Activated effector memory CD4-positive, alpha-beta T cell treated with Interleukin-2 at 50 U/mL for 16 hours (primary cell): ENCODE data around the gene CYB561D2.
A peak's percentile ranks its signal among the peaks of the same experiment; 100 is the strongest.

Experiments
- DNase-seq: peaks from one replicate; pipeline ENCODE4 v3.0.0-alpha.2; 2020

The CYB561D2 gene

DNA sequence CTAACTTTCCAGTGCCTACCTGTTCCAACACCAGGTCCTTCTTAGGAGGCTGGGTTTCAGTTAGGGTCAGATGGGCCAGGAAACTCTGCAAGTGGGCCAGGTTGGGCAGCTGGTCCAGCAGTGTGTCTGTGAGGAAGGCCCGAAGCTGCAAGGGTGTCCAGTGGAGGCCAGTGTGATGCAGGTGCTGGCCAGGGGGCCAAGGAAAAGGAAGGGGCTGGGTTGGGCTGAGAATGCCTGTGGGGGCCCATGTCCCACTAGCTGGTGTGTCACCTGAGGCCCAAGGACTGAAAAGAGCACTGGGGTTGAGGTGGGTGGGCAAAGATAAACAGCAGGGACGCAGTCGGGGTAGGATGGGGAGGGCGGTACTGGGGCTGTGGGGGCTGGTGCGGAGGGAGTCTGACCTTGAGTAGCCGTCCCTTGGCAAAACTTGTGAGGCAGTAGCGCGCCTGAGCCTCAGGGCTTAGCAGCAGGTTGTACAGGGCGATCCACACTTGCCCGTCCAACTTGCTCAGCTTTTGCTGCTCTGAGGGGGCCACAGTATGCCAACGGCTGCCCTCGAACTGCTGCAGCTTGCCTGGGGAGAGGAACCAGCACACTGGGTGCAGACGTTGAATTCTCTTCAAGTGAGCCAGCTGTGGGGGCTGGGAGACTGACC, 8.5 kb upstream of the CYB561D2 start:
- DNase-seq: no peak

DNA sequence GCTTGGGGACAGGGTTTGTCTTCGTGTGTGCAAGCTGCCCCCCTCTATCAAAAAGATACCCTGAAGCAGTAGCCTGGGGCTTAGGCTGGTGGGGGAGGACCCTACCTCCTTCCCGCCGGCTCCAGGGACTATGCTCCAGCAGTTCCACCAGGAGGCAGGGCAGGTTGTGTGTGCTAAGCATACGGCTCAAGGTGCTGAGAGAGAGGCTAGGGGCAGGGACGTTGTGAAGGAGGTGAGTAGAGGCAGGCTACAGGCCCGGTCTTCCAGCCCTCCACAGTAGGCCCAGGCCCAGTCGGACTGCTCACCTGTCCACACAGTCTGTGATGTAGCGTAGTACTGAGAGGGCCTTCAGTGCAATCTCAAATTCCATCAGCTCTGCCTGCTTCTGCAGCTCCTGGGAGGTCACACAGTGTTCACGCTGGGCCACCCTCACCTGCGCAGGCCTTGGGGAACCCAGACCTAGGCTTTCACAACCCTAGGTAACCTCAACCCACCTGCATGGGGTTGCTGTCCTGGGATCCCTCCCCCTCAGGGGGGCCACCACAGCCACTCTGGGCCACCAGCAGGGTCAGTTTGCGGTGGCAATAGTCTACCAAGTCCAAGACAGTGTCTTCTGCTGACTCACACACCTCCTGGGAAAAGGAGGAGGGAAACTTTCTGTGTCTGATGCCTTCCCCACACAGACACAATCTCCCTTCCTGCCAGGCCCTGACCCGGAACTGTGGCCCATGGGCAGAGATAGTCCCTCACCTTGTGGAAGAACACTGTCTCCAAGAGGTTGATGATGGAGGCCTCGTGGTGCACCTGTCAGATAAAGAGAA, 7.6 kb upstream of the CYB561D2 start:
- DNase-seq: no peak

DNA sequence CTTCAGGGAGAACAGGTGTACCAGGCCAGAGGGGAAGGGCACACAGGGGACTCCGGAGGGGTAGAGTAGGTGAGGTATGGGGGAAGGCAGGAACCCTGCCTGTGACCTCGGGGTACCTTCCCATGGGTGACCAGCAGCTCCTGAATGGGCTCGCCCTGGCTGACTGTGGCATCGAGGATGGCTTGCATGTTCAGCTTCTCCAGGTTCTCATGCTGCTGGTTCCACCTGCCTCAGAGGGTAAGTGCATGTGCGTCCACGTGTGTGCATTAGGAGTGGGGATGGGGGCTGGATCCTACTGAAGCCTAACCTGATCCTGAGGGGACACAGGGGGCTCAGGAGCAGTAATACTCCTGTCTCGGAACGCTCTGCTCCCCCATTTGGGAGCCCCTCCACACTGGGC, 5.7 kb upstream of the CYB561D2 start:
- DNase-seq: no peak

DNA sequence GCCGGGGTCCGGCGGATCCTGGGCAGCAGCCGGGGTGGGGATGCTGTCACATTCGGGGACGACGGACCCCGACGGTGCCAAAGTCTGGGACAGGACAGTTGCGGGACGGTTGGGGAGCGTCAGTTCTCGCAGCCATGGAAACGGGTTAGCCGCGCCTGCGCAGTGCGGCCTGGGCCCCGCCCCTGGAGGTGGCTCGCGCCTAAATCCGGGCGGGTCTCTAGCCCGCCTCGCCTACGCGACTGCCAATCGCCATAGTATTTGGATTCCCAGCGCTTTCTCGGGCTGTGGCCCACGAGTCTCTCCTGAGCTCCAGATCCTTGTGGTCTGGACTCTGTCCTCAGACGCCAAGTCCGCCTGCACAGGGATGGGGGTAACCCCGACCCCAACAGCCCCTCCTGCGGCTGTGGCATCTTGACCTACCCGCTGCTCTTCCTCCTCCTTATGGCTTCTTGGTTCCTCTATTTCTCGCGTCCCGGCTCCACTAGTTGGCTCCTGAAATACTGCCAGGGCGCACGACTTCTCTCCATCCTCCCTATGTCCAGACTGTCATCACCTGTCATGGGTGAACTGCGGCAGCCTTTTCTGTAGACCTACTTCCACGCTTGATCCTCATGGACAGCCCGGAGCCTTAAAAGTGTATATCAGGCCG, 5.0 kb upstream of the CYB561D2 start, which contains the start of gene ZMYND10:
ZMYND10 (minus strand) TSS at position 147 of the 649 bp plus-strand sequence. CDS start 153 bp downstream, outside the sequence.
- DNase-seq: peak; percentile 69

DNA sequence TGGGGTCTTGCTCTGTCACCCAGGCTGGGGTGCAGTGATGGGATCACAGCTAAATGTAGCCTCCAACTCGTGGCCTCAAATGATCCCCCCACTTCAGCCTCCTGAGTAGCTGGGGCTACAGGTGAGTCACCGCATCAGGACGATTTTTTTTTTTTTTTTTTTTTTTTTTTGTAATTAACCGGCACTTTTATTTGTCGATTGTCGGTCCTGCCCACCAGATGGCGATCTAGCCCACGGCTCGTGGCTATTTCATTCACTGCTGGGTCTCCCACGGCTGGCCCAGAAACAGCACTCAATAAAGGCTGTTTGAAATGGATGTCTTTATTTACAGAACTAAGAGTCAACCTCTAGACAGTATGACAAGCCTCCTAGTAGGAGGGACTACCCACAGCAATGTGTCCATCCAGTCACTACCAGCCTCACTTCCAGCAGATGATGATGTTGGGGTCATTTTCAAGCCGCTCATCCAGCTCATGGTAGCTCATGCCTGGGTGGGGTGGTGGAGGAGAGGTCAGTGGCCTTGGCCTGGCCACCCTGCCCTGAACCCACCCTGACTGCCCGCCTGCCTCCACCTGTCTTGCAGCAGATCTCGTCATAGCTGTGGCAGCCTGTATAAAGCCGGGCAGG, 3.4 kb upstream of the CYB561D2 start:
- peak; percentile 73 for DNase-seq

DNA sequence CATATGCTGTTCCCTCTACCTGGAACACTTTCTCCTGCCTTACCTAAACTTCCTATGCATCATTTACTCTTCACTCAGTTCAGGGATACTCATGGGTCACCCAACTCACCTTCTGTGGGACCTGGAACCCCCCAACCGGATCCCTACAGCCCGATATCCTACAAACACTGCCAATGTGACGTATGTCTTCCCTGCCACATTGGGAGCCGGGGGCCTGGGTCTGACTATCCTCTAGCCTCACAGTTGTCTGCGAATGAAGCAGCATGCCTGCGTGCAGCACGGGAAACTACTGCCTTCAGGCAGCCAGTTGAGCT, 492 bp upstream of the CYB561D2 start:
- DNase-seq: no peak

DNA sequence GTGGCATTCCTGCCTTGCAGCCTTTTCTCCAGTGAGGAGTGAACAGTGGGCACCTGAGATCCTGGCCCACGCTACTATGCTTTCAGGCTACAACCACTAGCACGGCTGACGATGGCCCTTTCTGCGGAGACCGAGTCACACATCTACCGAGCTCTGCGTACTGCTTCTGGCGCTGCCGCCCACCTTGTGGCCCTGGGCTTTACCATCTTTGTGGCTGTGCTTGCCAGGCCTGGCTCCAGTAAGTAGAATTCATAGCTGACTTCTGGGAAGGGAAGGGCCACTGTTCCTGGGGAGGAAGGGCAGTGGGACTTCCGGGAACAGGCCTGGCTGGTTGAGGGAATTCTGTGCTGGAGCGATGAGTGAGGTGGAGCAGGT, 648 bp downstream of the CYB561D2 start:
- DNase-seq: no peak

DNA sequence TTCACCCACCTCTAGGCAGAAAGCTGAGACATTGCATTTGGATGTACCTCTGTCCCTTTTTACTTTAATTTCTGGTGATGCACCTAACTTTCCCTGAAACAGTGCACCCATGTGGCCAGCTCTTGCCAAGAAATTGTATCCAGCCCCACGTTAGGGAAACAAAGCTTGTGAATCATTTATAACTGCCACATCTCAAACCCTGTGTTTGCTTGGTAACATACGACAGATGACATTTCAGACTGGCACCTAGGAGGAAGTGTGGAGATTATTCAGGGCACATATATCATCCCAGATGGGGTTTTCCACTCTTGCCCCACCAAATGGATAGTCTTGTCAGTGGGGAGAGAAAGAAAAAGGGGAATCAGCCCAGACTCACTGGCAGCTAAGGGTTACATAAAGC, 2.1 kb downstream of the CYB561D2 start:
- DNase-seq: no peak

DNA sequence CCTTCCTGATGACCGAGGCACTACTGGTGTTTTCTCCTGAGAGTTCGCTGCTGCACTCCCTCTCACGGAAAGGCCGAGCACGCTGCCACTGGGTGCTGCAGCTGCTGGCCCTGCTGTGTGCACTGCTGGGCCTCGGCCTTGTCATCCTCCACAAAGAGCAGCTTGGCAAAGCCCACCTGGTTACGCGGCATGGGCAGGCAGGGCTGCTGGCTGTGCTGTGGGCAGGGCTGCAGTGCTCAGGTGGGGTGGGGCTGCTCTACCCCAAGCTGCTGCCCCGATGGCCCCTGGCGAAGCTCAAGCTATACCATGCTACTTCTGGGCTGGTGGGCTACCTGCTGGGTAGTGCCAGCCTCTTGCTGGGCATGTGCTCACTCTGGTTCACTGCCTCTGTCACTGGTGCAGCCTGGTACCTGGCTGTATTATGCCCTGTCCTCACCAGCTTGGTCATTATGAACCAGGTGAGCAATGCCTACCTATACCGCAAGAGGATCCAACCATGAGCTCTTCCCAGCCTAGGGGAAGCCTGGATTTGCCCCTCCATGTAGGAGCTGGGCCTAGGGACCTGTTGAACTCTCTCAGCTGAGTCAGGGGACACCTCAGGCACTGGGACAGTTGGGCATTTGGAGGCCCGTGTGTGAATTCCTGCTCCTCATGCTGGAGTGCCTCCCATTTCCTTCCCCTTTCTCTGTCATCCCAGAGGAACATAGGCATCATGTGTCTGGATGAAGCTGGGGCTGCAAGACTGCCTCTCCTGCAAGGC, 2.8 kb downstream of the CYB561D2 start:
- no peak for DNase-seq

DNA sequence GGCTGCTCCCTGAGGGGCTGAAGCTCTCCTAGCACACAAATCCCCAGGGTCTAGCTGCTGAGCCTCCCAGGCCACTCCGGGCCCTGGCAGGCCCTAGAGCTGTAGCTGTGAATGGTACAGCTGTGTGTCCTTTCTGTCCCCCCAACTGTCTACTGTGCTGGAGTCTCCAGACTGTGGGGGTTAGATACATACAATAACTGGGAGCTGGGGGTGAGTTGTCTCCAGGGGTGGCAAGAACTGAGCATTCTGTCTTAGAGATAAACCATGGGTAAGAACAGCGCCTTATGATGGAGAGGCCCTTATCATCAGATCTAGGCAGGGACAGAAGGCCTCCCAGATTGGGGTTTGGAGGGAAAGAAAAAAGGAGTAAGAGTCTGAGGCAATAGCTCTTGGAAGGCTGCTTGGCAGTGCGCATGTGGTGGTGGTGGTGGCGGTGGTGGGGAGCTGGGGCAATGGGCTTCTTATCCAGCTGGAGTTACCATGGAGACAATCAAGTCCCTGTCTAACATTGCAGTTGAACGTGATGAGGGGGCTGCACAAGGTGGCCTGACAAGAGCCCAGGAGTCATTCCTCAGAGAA, 3.6 kb downstream of the CYB561D2 start:
- no peak for DNase-seq

DNA sequence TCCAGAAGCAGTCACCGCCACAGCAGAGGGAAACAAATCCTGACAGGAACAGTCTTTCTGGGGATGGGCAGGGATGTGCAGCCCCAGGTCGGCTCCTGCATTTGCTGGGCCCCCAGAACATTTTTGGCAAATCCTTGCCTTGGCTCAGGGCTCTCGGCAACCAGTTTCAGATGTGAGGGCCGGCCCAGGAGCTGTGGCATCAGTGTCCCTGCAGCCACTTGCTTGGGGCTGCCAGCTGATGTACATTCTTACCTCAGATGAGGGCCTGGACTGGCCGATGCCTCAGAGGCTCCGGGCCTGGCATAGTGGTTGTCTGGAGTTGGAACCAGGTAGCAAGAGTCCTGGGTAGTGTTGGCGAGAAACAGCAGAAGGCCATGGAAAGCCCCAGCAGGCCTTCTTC, 4.2 kb downstream of the CYB561D2 start:
- no peak for DNase-seq

DNA sequence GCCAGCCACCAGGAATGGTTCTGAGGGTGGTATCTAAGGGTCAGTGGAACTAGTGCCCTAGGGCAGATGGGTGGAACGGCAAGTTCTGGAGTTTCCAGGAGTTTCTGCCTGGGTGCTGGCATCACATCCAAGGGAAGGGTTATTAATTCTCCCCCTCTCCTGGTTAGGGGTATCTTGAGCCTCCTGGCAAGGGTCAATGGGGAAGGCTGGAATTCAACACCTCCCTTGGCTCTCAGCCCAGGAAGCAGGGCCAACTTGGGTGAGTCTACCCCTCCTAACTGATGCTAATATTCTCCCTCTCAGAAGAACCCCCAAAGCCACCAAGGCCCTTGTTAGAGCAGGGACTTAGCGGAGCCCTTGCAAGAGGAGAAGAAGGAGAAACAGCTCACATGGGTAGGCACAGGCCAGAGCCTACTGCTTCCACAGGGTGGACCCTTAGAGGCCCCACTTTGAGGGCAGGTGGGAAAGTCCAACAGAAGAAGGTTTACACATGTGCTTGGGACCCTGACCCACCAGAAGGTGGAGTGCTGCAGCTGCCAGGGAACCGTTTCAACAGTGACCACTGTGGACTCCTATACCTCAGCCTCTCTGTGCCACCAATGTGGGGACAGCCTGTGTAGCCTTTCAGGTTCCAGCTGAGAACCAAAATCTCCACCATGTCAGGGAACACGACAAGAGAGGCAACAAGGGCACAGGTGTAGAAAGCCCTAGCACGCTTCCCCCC, 5.3 kb downstream of the CYB561D2 start:
- DNase-seq: no peak

DNA sequence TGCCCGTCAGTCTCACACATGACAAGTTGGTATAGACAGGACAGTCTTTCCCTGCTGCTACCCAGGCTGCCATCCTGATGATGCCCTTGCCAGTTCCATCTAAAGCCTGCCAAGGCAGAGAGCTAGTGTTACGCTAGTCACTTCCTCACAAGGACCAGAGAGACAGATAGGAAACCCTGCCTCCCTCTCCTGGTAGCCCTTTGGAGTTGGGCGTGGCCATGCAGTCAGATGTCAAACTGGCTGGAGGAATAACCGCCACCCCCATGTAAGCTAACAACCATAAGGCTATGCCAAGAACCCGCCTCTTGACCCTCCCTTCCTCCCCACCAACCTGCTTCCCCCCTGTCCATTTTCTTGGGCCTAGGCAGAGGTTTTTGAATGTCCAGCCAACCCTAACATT, 5.9 kb downstream of the CYB561D2 start:
- no peak for DNase-seq

DNA sequence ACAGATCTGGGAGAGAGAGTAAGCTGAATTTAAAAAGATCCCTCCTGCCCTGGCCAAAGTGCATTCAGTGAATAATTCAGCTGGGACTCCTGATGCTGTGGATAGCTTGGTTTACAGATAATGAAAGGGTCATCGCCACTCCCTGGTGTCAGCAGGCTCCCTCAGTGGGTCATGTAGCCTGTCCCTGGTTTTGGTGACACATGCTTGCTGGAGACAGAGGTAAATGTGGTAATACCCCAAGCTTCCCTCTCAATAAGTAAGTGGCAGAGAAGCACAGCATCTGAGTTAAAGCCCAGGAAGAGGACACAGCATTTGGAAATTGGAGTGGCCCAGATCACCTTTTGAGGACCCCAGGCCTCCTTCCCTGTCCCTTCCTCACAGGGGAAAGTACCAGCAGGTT, 6.8 kb downstream of the CYB561D2 start:
- no peak for DNase-seq

DNA sequence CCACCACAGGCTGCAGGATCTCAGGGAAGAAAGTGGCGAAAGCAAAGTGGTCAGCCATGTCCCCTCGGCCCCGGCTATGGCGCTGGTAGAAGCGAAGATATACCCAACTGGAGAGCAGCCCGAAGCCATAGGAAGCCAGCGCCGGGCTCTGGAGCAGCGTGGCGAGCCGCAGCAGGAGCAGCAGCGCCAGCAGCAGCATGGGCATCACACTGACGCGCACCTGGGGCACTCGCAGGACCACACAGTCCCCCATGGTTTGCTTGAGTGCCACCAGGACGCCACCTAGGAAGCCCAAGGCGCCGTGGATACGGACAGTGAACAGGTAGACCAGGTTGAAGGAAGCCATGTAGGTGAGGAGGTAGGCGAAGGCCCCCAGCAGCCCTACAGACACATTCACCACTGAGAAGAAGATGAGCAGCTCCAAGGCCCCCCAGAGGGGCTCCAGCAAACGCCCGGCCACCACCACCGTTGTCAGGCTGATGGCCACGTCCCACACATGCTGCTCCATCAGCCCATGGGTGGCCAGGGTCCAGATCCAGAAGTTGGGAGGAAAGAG, 7.8 kb downstream of the CYB561D2 start:
- DNase-seq: no peak

DNA sequence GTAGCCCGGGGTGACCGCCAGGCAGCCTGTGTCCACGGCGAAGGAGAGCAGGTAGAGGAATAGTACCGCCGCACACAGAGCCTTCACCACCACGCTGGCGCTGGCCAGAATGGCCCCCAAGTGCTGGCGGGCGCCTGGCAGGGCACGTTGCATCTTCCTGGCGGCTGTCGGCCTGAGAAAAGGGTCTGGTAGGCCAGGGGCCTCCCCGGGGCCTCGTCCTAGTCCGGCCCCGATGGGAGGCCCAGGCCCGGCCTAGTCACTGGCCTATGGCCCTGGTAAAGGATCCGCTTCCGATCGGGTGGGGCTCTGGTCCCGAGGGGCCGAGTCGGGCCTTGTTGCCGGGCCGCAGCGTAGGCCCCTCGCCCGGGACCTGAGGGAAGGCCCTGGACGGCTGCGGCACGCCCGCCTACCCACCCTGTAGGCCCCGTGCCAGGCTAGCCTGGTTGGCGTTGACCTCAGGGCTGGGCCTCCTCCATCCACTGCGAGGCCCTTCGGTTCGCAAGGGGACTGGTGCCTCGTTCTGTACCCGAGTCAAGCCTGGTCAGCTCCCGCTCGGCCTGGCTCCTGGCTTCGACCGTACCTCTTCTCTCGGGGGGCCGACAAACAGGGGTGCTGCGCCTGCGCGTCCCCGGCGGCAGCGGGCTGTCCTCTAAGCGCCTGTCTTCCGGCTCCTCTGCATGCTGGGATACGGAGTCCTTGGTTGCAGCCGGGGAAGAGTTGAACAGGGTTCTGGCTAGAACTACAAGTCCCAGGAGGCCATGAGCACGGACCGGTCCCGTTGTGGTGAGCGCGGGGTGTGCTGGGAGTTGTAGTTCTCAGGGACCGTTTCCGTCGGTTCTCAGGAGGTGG, 8.5 kb downstream of the CYB561D2 start, which contains the start of gene TMEM115:
TMEM115 (minus strand) TSS at position 611 of the 849 bp plus-strand sequence; CDS start at position 153, 458 bp downstream.
- DNase-seq: peak; percentile 90

DNA sequence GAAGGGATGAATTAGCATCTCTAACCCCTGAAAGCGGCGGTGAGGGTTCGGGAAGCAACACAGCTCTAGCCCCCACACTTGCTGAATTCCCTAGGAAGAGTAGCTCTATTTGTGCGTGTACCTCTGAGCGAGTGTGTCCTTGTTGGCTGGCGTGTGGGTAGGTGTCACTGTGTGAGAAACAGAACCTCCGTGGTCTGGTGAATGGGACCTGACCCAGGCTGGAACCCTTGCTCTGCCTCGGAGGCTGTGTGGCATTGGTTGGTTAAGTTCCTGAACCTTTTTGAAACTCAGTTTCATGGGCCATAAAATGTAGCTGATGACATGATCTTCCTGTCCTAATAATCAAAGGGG, 9.1 kb downstream of the CYB561D2 start:
- DNase-seq: no peak

DNA sequence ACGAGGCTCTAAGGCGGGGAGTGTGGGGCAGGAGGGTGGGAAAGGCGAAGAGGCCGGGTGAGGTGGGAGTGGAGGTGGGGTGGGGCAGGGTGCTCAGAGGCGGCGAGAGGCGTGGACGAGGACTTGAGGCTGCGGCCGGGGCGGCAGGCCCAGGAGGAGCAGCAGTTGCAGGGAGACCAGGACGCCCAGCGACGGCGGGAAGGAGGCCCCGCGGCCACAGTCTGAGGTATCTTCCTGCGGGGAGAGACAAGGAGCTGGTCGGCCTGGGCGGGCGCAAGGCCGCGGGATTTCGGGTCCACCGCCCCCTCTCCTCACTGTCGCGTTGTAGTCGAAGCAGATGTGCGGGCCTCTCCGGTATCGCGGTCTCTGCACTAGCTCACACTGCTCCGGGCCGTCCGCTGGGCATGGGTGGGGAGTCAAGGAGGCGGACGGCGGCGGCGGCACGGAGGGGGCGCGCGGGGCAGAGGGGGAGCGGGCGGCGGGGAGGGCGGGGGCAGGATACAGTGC, 14.0 kb downstream of the CYB561D2 start:
- no peak for DNase-seq

DNA sequence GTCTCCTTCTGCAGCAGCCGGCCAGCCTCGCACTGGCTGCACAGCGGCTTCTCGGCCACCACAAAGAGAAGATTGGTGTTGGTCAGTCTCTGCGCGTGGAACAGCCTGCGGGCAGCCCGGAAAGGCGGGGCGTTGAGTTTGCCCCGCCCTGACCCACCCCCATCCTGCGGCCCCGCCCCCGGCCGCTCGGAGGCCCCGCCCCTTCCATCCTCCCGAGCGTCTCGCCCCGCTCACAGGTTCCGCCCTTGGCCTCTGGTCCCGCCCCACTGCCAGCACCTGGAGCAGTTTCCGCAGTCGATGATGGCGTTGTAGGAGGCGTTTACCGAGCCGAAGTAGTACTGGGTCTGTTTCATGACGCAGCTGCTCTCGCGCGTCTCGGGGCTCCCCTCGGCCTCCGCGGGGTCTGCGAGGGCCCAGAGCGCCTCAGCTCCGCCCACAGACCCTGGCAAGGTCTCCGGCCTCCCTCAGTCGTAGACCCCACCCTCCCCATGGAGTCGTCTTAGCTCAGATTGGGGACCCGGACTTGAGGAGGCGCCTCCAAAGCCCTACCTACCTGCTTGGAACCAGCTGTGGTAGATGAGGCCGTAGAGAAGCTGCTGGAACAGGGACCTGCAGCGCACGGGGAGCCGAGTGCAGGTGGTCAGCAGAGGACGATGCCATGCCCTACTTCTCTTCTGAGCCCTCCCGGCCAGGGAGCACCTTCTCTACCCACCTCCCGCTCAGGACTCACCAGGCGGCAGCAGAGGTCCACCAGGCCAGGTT, 14.6 kb downstream of the CYB561D2 start:
- DNase-seq: peak; percentile 92

DNA sequence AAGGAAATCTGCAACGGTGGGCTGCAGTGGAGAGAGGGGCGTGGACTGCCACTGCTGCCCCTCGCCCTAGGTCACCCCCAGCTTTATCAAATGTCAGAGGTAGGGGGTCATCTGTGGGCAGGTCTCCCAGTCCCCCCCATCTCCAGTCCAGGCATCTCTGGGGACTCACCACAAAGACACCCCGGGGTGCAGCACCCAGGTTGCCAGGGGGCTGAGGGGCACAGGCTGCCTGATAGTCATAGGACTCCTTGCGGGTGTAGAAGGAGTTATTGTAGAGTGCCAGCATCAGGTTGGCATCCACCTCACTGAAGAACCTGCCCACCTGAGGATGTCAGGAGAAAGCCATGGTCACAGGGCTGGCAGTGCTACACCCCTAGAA, 15.2 kb downstream of the CYB561D2 start:
- DNase-seq: no peak
